ENCODE results near the gene NDST4.

- TF ChIP-seq CTCF (IDR thresholded peaks at IDR 0.05) (no peak), POLR2A (IDR thresholded peaks at IDR 0.05) (no peak), EP300 (IDR thresholded peaks at IDR 0.05) (no peak)
These were observed 32.2 kb upstream of the NDST4 start for GRCh38 chr4:115145393-115146160.
